Bronchial epithelial cell (primary cell): Measurements from ENCODE around the gene XIAP. TPM values are rescaled to one million over a fixed set of nuclear protein-coding genes. Genes with fewer than 3 reads are reported as not detected.
"Not testable (repeated sequence)": the region's sequence is repeated elsewhere in the genome, so short reads cannot be mapped to it uniquely, and the experiment has no call there.

Source experiments
- DNase-seq: peaks from one replicate; pipeline ENCODE4 v3.0.0-alpha.2; 2010; ENCODE audit warnings: low read depth
- FAIRE-seq: peaks from 2 replicates; lab custom pipeline; 2011; peaks lifted over from hg19 to GRCh38; lab: Jason Lieb, UNC
- H3K27me3 ChIP-seq: 2 replicates; pipeline ENCODE4 v1.5.1; 2011; ENCODE audit warnings: low read length; ENCODE audit not compliant: control insufficient read depth, insufficient read depth
- H3K36me3 ChIP-seq: 2 replicates; pipeline ENCODE4 v1.5.1; 2011; ENCODE audit warnings: low read length; ENCODE audit not compliant: control insufficient read depth, insufficient read depth
- H3K4me3 ChIP-seq: 2 replicates; pipeline ENCODE4 v1.5.1; 2011; ENCODE audit warnings: mild to moderate bottlenecking, low read depth, low read length, control low read depth
- total RNA-seq: library from RNA; depleted of rRNA; stranded (reverse); fragments of >200 nt; gene quantifications from 2 replicates; pipeline ENCODE4 v1.2.1, GENCODE V29; 2014
- TF ChIP-seq, protein P1 (sequence below): IDR thresholded peaks from 2 replicates; pipeline ENCODE4 v1.5.1; 2011; ENCODE audit warnings: mild to moderate bottlenecking, moderate library complexity, low read length, control low read depth, inconsistent platforms; ENCODE audit not compliant: insufficient read depth, severe bottlenecking

Gene XIAP
- total RNA-seq, 1 donor from 2014 or later, result 41.6 TPM

DNA sequence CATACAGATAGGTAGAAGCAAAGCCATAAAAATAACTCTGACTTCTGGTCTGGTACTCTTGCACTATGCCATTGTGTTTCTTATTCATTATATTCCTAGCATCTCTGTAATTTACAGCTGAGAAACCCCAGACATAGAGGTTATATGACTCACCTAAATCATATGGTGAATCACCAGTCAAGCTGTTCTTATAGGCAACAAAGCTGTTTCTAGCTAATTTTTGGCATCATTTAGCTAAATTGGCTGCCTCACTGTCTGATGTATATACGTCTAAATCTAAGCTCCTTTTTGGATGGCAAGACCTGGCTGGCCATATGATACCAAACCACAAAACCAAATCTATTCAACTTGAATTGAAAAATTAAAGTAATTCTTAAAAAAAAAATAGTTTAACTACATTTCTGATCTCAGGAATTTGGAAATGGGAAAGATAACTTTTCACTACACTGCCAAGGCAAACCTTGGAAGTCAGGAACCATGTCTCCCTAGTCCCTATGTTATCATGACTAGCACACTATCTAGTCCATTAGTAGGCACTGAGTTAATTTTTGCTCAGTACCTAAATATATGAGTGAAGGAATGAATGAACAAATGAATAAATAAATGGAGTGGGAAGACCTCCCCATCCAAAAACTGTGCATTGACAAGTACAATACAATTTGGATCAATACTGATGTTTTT is 60.4 kb downstream of the XIAP start:
- FAIRE-seq, result no peak
- no peaks in the 10 kb centered on the region for H3K27me3 ChIP-seq
- TF ChIP-seq, protein P1, sequence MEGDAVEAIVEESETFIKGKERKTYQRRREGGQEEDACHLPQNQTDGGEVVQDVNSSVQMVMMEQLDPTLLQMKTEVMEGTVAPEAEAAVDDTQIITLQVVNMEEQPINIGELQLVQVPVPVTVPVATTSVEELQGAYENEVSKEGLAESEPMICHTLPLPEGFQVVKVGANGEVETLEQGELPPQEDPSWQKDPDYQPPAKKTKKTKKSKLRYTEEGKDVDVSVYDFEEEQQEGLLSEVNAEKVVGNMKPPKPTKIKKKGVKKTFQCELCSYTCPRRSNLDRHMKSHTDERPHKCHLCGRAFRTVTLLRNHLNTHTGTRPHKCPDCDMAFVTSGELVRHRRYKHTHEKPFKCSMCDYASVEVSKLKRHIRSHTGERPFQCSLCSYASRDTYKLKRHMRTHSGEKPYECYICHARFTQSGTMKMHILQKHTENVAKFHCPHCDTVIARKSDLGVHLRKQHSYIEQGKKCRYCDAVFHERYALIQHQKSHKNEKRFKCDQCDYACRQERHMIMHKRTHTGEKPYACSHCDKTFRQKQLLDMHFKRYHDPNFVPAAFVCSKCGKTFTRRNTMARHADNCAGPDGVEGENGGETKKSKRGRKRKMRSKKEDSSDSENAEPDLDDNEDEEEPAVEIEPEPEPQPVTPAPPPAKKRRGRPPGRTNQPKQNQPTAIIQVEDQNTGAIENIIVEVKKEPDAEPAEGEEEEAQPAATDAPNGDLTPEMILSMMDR, result no peak
- H3K36me3 ChIP-seq, result no peaks in the 10 kb centered on the region
- no peak overlapping the region for H3K4me3 ChIP-seq
- peak; percentile 78 for DNase-seq

DNA sequence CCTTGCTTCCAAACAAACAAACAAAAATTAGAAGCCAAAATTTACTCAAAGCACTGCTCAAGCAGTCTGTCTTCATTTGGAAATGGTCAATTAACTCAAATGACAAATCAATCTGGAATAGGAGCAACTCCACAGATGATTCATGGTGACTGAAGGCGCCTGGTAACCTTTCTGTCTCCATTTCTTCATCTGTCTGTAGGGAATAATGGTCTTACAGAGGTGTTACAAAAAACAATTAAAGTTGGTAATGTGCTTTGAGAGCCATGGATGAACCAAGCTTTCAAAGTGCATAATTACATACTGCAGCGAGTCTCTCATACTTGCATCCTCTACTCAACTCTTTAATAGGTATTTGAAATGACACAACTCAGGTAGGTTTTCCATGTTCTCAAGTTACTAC is 63.4 kb downstream of the XIAP start:
- TF ChIP-seq, protein P1, result no peak
- H3K27me3 ChIP-seq, result no peaks in the 10 kb centered on the region
- no peak for FAIRE-seq
- no peaks in the 10 kb centered on the region for H3K36me3 ChIP-seq
- peak; percentile 39 for DNase-seq
- H3K4me3 ChIP-seq, result no peak overlapping the region

DNA sequence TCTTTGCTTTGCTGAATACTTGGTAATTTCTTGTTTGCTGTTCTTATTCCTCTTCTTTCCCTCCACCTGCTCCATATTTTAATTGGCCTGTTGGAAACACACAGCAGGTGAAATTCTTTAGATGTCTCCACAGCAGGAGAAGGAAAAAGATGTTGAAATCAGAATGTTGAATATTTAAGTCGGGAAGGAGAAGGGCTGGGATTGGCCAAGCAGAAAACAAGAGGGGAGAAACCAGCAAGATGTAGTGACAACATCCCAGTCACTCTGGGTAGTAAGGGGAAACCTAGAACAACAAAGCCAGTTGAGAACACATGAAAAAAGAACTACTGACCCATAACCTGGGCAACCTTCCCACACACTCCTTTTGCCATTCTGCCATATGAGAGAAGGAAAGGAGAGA is 64.3 kb downstream of the XIAP start:
- Histone ChIP-seq H3K4me3 (no peak overlapping the region), H3K27me3 (no peaks in the 10 kb centered on the region), H3K36me3 (no peaks in the 10 kb centered on the region)
- DNase-seq (no peak), FAIRE-seq (no peak)
- TF ChIP-seq, protein P1, result no peak

DNA sequence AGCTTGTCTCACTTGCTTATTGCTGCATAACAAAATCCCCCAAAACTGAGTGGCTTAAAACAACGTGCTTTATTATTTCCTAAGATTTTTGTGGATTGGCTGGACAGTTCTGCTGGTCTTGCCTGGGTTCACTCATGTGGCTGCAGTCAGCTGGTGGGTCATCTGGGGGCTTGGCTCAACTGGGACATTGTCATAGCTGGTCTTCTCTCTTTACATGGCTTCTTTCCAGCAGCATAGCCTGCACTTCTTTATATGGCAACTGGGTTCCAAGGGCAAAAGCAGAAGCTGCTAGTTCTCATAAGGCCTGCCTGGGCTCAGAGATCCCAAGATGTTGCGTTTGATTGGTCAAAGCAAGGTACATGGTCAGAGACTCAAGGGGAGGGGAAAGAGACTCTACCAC is 68.0 kb downstream of the XIAP start:
- no peaks in the 10 kb centered on the region for H3K36me3 ChIP-seq
- TF ChIP-seq, protein P1, result no peak
- H3K27me3 ChIP-seq, result no peaks in the 10 kb centered on the region
- DNase-seq, result no peak
- no peak overlapping the region for H3K4me3 ChIP-seq
- FAIRE-seq, result no peak

DNA sequence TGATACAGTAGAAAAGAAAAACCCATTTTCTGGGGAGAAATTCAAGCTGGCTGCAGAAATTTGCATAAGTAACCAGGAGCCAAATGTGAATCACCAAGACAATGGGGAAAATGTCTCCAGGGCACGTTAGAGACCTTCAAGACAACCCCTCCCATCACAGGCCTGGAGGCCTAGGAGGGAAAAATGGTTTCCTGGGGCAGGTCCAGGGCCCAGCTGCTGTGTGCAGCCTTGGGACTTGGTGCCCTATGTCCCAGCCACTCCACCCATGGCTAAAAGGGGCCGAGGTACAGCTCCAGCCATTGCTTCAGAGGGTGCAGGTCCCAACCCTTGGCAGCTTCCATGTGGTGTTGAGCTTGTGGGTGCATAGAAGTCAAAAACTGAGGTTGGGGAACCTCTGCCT is 72.2 kb downstream of the XIAP start:
- H3K4me3 ChIP-seq, H3K27me3 ChIP-seq, DNase-seq, FAIRE-seq, H3K36me3 ChIP-seq: not testable (repeated sequence)

DNA sequence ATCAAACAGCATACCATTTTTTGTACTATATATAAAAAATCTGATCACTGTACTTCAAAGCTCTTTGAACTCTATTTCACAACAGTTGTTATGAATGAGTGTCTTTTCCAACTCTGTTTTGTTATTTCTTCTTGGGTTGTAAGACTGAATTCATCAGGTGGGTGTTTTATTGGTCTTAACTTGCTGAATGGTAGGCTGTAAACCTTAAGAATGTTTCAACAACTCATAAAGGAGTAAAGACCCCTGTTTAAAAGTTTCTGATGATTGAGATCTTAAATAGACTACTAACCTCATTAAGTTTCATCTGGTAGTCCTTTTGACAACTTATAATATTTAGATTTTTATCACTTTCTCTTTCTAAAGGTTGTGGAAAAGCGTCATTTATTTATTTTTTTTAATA is 83.2 kb downstream of the XIAP start:
- no peak for FAIRE-seq
- no peak overlapping the region for H3K4me3 ChIP-seq
- H3K36me3 ChIP-seq, result no peaks in the 10 kb centered on the region
- TF ChIP-seq, protein P1, result no peak
- DNase-seq, result no peak
- H3K27me3 ChIP-seq, result no peaks in the 10 kb centered on the region
